Measurements from ENCODE around the gene SLTM. TPM values are rescaled to one million over a fixed set of nuclear protein-coding genes. Genes with fewer than 3 reads are reported as not detected.
"Not testable (repeated sequence)": the region's sequence is repeated elsewhere in the genome, so short reads cannot be mapped to it uniquely, and the experiment has no call there.

SLTM gene
- total and polyA plus RNA-seq, 2 donors from 2014 or later, result 30.5 to 93.5 TPM

DNA sequence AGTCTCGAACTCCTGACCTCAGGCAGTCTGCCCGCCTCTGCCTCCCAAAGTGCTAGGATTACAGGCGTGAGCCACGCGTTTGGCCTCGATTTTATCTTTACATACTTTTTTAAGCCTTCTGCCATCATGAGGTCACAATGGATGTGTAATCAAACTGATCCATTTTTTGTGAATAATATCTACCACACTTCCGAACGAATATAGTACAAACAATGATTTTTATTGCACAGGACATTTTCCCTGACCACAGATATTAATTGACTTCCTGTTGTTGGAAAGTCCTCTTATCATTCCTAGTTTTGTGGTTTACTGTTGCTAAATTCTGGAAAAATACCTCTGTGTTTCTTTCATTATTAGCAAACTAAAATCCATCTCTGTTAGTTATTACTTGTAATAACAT is 93.4 kb downstream of the SLTM start:
- H3K27me3 ChIP-seq (ENCODE audit: control insufficient read depth, insufficient read depth, low read length), result no peaks in the 10 kb centered on the region
- H3K9ac ChIP-seq (ENCODE audit: low read length in 3 of 3), result no peak overlapping the region
- no peaks in the 10 kb centered on the region for H3K4me1 ChIP-seq (ENCODE audit: control insufficient read depth in 2 of 3, insufficient read depth in 2 of 3, low read depth in 1 of 3, low read length in 3 of 3)
- H3K27ac ChIP-seq (ENCODE audit: low read depth in 2 of 2, low read length in 2 of 2), result no peak overlapping the region
- intact Hi-C loops (cut with DNase I), result no loop called here
- no peak overlapping the region for H3K4me3 ChIP-seq (ENCODE audit: low read length in 3 of 3)
- TF ChIP-seq, protein P1, sequence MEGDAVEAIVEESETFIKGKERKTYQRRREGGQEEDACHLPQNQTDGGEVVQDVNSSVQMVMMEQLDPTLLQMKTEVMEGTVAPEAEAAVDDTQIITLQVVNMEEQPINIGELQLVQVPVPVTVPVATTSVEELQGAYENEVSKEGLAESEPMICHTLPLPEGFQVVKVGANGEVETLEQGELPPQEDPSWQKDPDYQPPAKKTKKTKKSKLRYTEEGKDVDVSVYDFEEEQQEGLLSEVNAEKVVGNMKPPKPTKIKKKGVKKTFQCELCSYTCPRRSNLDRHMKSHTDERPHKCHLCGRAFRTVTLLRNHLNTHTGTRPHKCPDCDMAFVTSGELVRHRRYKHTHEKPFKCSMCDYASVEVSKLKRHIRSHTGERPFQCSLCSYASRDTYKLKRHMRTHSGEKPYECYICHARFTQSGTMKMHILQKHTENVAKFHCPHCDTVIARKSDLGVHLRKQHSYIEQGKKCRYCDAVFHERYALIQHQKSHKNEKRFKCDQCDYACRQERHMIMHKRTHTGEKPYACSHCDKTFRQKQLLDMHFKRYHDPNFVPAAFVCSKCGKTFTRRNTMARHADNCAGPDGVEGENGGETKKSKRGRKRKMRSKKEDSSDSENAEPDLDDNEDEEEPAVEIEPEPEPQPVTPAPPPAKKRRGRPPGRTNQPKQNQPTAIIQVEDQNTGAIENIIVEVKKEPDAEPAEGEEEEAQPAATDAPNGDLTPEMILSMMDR (IDR thresholded peaks at IDR 0.05; ENCODE audit: borderline replicate concordance, extremely low read depth, insufficient read depth), result no peak
- H3K9me3 ChIP-seq (ENCODE audit: control insufficient read depth in 2 of 3, insufficient read depth in 1 of 3, low read length in 3 of 3), result no peaks in the 10 kb centered on the region
- no peak for FAIRE-seq
- DNase-seq, result no peak
- H3K36me3 ChIP-seq (ENCODE audit: control insufficient read depth in 2 of 3, insufficient read depth in 3 of 3, low read length in 3 of 3), result no peaks in the 10 kb centered on the region

DNA sequence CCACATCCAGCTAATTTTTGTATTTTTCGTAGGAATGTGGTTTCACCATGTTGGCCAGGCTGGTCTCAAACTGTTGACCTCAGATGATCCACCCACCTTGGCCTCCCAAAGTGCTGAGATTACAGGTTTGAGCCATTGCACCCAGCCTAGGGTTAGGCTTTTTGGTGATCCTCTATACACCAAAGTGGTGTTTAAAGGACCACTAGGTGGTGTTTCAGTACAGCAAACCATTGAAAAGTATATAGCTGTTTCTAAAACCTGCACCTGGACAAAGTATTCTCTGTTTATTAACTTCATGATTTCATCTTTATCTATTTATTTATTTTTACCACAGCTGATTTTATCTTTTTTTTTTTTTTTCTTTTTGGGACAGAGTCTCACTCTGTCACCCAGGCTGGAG is 94.0 kb downstream of the SLTM start:
- intact Hi-C loops (cut with DNase I), result no loop called here
- FAIRE-seq, result no peak
- Histone ChIP-seq H3K27me3 (ENCODE audit: control insufficient read depth, insufficient read depth, low read length) (no peaks in the 10 kb centered on the region), H3K4me3 (ENCODE audit: low read length in 3 of 3) (no peak overlapping the region), H3K36me3 (ENCODE audit: control insufficient read depth in 2 of 3, insufficient read depth in 3 of 3, low read length in 3 of 3) (no peaks in the 10 kb centered on the region), H3K9me3 (ENCODE audit: control insufficient read depth in 2 of 3, insufficient read depth in 1 of 3, low read length in 3 of 3) (no peaks in the 10 kb centered on the region), H3K4me1 (ENCODE audit: control insufficient read depth in 2 of 3, insufficient read depth in 2 of 3, low read depth in 1 of 3, low read length in 3 of 3) (no peaks in the 10 kb centered on the region), H3K27ac (ENCODE audit: low read depth in 2 of 2, low read length in 2 of 2) (no peak overlapping the region), H3K9ac (ENCODE audit: low read length in 3 of 3) (no peak overlapping the region)
- no peak for DNase-seq
- TF ChIP-seq, protein P1 (IDR thresholded peaks at IDR 0.05; ENCODE audit: borderline replicate concordance, extremely low read depth, insufficient read depth), result peak; percentile 14

DNA sequence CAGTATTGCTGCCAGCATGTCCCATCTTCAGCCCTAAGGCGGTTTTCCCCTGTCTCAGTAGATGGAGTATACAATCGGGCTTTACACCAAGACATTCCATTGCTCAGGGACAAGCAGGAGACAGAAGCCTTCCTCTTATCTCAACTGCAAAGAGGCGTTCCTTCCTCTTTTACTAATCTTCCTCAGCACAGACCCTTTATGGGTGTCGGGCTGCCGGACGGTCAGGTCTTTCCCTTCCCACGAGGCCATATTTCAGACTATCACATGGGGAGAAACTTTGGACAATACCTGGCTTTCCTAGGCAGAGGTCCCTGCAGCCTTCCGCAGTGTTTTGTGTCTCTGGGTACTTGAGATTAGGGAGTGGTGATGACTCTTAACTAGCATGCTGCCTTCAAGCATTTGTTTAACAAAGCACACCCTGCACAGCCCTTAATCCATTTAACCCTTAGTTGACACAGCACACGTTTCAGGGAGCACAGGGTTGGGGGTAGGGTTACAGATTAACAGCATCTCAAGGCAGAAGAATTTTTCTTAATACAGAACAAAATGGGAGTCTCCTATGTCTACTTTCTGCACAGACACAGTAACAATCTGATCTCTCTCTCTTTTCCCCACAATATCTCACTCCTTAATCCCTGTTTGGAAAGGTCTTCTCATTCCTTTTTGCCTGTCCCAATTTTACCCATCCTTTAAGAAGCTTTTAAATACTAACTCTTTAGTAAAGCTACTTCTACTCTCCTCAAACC is 99.6 kb downstream of the SLTM start:
- FAIRE-seq; H3K27ac ChIP-seq (ENCODE audit: low read depth in 2 of 2, low read length in 2 of 2); H3K9ac ChIP-seq (ENCODE audit: low read length in 3 of 3); H3K36me3 ChIP-seq (ENCODE audit: control insufficient read depth in 2 of 3, insufficient read depth in 3 of 3, low read length in 3 of 3); DNase-seq; H3K27me3 ChIP-seq (ENCODE audit: control insufficient read depth, insufficient read depth, low read length); H3K4me3 ChIP-seq (ENCODE audit: low read length in 3 of 3); H3K4me1 ChIP-seq (ENCODE audit: control insufficient read depth in 2 of 3, insufficient read depth in 2 of 3, low read depth in 1 of 3, low read length in 3 of 3); intact Hi-C loops (cut with DNase I); H3K9me3 ChIP-seq (ENCODE audit: control insufficient read depth in 2 of 3, insufficient read depth in 1 of 3, low read length in 3 of 3): not testable (repeated sequence)

DNA sequence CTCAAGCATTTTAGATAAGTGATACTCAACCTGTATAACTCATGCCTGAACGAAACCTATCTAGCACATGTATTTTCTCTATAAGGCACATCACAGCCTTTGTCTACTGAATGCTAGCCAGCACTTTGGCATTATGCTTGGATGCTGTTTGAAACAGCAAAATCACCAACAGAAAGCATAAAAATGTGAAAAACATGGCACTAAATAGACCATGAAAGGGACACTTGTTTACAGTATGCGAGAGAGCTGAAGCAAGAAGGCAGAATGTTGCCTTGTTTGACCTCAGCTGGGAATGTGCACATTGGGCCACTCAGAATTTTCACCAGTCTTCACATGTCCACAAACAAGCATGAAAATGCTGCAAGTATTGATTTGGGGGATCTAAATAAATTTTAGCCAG is 102.9 kb downstream of the SLTM start:
- intact Hi-C loops (cut with DNase I), result no loop called here
- FAIRE-seq, result no peak
- TF ChIP-seq, protein P1 (IDR thresholded peaks at IDR 0.05; ENCODE audit: borderline replicate concordance, extremely low read depth, insufficient read depth), result no peak

More for the DNA sequence above, 102.9 kb downstream of the SLTM start:
- H3K36me3 ChIP-seq (ENCODE audit: control insufficient read depth in 2 of 3, insufficient read depth in 3 of 3, low read length in 3 of 3), result peaks cover 0 to 4% (median 0%) of the 10 kb centered on the region in 3 donors
- H3K4me3 ChIP-seq (ENCODE audit: low read length in 3 of 3), result no peak overlapping the region
- no peaks in the 10 kb centered on the region for H3K27me3 ChIP-seq (ENCODE audit: control insufficient read depth, insufficient read depth, low read length)
- H3K9me3 ChIP-seq (ENCODE audit: control insufficient read depth in 2 of 3, insufficient read depth in 1 of 3, low read length in 3 of 3), result no peaks in the 10 kb centered on the region
- H3K9ac ChIP-seq (ENCODE audit: low read length in 3 of 3), result no peak overlapping the region
- H3K4me1 ChIP-seq (ENCODE audit: control insufficient read depth in 2 of 3, insufficient read depth in 2 of 3, low read depth in 1 of 3, low read length in 3 of 3), result peaks cover 0 to 6% (median 5%) of the 10 kb centered on the region in 3 donors
- DNase-seq, result no peak
- H3K27ac ChIP-seq (ENCODE audit: low read depth in 2 of 2, low read length in 2 of 2), result no peak overlapping the region

Other genes with a start within 250 kb of the SLTM start
- gene ADAM10, start 184.0 kb downstream of the SLTM start, total RNA-seq, result 235 TPM
- gene ADAM10, start 184.0 kb downstream of the SLTM start, polyA plus RNA-seq (ENCODE audit: insufficient read depth, low read depth, low replicate concordance), result 19.5 TPM
- gene MINDY2, start 162.4 kb downstream of the SLTM start, total RNA-seq, result 31.7 TPM
- 5.1 TPM for gene MINDY2, start 162.4 kb downstream of the SLTM start, polyA plus RNA-seq (ENCODE audit: insufficient read depth, low read depth, low replicate concordance)
- 33.0 TPM for gene RNF111, start 54.0 kb upstream of the SLTM start, total RNA-seq
- 8.7 TPM for gene RNF111, start 54.0 kb upstream of the SLTM start, polyA plus RNA-seq (ENCODE audit: insufficient read depth, low read depth, low replicate concordance)
- gene CCNB2, start 171.5 kb upstream of the SLTM start, total RNA-seq, result 0.94 TPM
- 0.26 TPM for gene CCNB2, start 171.5 kb upstream of the SLTM start, polyA plus RNA-seq (ENCODE audit: insufficient read depth, low read depth, low replicate concordance)